Neural crest cell (in vitro differentiated cells): ENCODE data around the gene STX8. TPM values are rescaled to one million over a fixed set of nuclear protein-coding genes. Genes with fewer than 3 reads are reported as not detected.
A peak's percentile ranks its signal among the peaks of the same experiment; 100 is the strongest.

Experiments used
- DNase-seq: peaks from one replicate; pipeline ENCODE4 v3.0.0; 2021; ENCODE audit warnings: low read depth, mixed read lengths, low spot score
- H3K27ac Mint-ChIP-seq: one replicate; pipeline ENCODE4 v1.8.0; 2021; ENCODE audit warnings: mild to moderate bottlenecking, mixed read lengths; ENCODE audit not compliant: unreplicated experiment
- H3K27me3 Mint-ChIP-seq: 2 replicates; pipeline ENCODE4 v1.8.0; 2021; ENCODE audit warnings: low read depth, mild to moderate bottlenecking, mixed read lengths
- H3K36me3 Mint-ChIP-seq: 2 replicates; pipeline ENCODE4 v1.8.0; 2021; ENCODE audit warnings: low read depth, mild to moderate bottlenecking, mixed read lengths
- H3K4me1 Mint-ChIP-seq: 2 replicates; pipeline ENCODE4 v1.8.0; 2021; ENCODE audit warnings: mixed read lengths
- H3K4me3 Mint-ChIP-seq: one replicate; pipeline ENCODE4 v1.8.0; 2021; ENCODE audit warnings: mild to moderate bottlenecking, mixed read lengths
- H3K9me3 Mint-ChIP-seq: 2 replicates; pipeline ENCODE4 v1.8.0; 2021; ENCODE audit warnings: mixed read lengths
- CTCF ChIP-seq: fragments of 200-600 bp; sonication (generic); conservative IDR thresholded peaks from 2 replicates; pipeline ENCODE4 v1.5.0; 2021; ENCODE audit warnings: antibody characterized with exemption, mild to moderate bottlenecking
- total RNA-seq: library from RNA; stranded (reverse); gene quantifications from 2 replicates; pipeline ENCODE4 v1.2.1, GENCODE V29; 2021

STX8 gene
- total RNA-seq, 1 donor from 2014 or later = 56.6 TPM

- Mint-ChIP-seq H3K36me3 (peaks cover 7% of the 10 kb centered on the region), H3K27ac (no peak overlapping the region), H3K4me1 (no peaks in the 10 kb centered on the region), H3K4me3 (no peak overlapping the region), H3K9me3 (peaks cover 13% of the 10 kb centered on the region), H3K27me3 (no peaks in the 10 kb centered on the region)
- TF ChIP-seq CTCF = peak; percentile 61
- DNase-seq = peak; percentile 38
Measured at GRCh38 chr17:9402590-9403199, 172.9 kb downstream of the STX8 start.

- Mint-ChIP-seq H3K4me1 (no peaks in the 10 kb centered on the region), H3K27ac (no peak overlapping the region), H3K4me3 (no peak overlapping the region), H3K9me3 (peaks cover 13% of the 10 kb centered on the region), H3K36me3 (peaks cover 7% of the 10 kb centered on the region), H3K27me3 (no peaks in the 10 kb centered on the region)
- no peak for DNase-seq
- TF ChIP-seq CTCF = no peak
Measured at GRCh38 chr17:9401434-9401833, 174.2 kb downstream of the STX8 start.

- Mint-ChIP-seq H3K27ac (no peak overlapping the region), H3K4me3 (no peak overlapping the region), H3K4me1 (peaks cover 4% of the 10 kb centered on the region), H3K9me3 (peaks cover 10% of the 10 kb centered on the region), H3K27me3 (no peaks in the 10 kb centered on the region), H3K36me3 (peaks cover 9% of the 10 kb centered on the region)
- no peak for DNase-seq
- TF ChIP-seq CTCF = no peak
Measured at GRCh38 chr17:9389111-9389527, 186.5 kb downstream of the STX8 start.

GRCh38 chr17:9386401-9386800 lies 189.2 kb downstream of the STX8 start:
- no peak for DNase-seq
- no peak overlapping the region for H3K27ac Mint-ChIP-seq
- no peaks in the 10 kb centered on the region for H3K36me3 Mint-ChIP-seq
- TF ChIP-seq CTCF = no peak
- H3K27me3 Mint-ChIP-seq = no peaks in the 10 kb centered on the region
- no peak overlapping the region for H3K4me3 Mint-ChIP-seq
- H3K4me1 Mint-ChIP-seq = peaks cover 4% of the 10 kb centered on the region
- H3K9me3 Mint-ChIP-seq = no peaks in the 10 kb centered on the region

- Mint-ChIP-seq H3K4me1 (peaks cover 4% of the 10 kb centered on the region), H3K36me3 (no peaks in the 10 kb centered on the region), H3K9me3 (no peaks in the 10 kb centered on the region), H3K4me3 (no peak overlapping the region), H3K27me3 (no peaks in the 10 kb centered on the region), H3K27ac (no peak overlapping the region)
- no peak for DNase-seq
- TF ChIP-seq CTCF = no peak
Measured at GRCh38 chr17:9383826-9384225, 191.8 kb downstream of the STX8 start.

GRCh38 chr17:9382626-9383025 lies 193.0 kb downstream of the STX8 start:
- Mint-ChIP-seq H3K27me3 (no peaks in the 10 kb centered on the region), H3K27ac (no peak overlapping the region), H3K4me3 (no peak overlapping the region), H3K9me3 (no peaks in the 10 kb centered on the region), H3K36me3 (peaks cover 9% of the 10 kb centered on the region), H3K4me1 (peaks cover 14% of the 10 kb centered on the region)
- no peak for TF ChIP-seq CTCF
- no peak for DNase-seq
